ENCODE measurements around the gene UFSP1.

- TF ChIP-seq ZNF274 (IDR thresholded peaks at IDR 0.05; ENCODE audit: low read depth, low read length) (no peak), YY1 (IDR thresholded peaks at IDR 0.05; ENCODE audit: insufficient read depth, insufficient read length) (no peak), SUZ12 (IDR thresholded peaks at IDR 0.05; ENCODE audit: extremely low read depth, insufficient read depth, insufficient read length) (no peak)
Measured at GRCh38 chr7:100902638-100903037, 13.1 kb upstream of the UFSP1 start.

Data from NT2/D1 (cell line).